GM23248 (cell line): ENCODE measurements around the gene MAPK10. TPM values are rescaled to one million over a fixed set of nuclear protein-coding genes. Genes with fewer than 3 reads are reported as not detected.
"Not testable (repeated sequence)": the region's sequence is repeated elsewhere in the genome, so short reads cannot be mapped to it uniquely, and the experiment has no call there.

Experiments used
- DNase-seq: peaks from one replicate; pipeline ENCODE4 v3.0.0-alpha.2; 2015
- H2AFZ ChIP-seq: fragments of 200-600 bp; sonication (generic); 2 replicates; pipeline ENCODE4 v1.6.1; 2016; ENCODE audit warnings: antibody characterized with exemption
- H3F3A ChIP-seq: fragments of 200-600 bp; sonication (generic); 2 replicates; pipeline ENCODE4 v1.6.1; 2016; ENCODE audit warnings: mild to moderate bottlenecking, antibody characterized with exemption, mixed run types; ENCODE audit not compliant: insufficient read depth
- H3K27ac ChIP-seq: fragments of 200-600 bp; sonication (generic); 2 replicates; pipeline ENCODE4 v1.5.1; 2016; ENCODE audit warnings: mild to moderate bottlenecking
- H3K27me3 ChIP-seq: fragments of 200-600 bp; sonication (generic); replicated peaks from 2 replicates; pipeline ENCODE4 v1.6.1; 2016; ENCODE audit warnings: mild to moderate bottlenecking; ENCODE audit not compliant: insufficient read depth
- H3K36me3 ChIP-seq: fragments of 200-600 bp; sonication (generic); 2 replicates; pipeline ENCODE4 v1.6.1; 2016; ENCODE audit warnings: low read depth, mild to moderate bottlenecking
- H3K4me1 ChIP-seq: fragments of 200-600 bp; sonication (generic); 2 replicates; pipeline ENCODE4 v1.6.1; 2016; ENCODE audit warnings: mild to moderate bottlenecking; ENCODE audit not compliant: insufficient read depth
- H3K4me2 ChIP-seq: fragments of 200-600 bp; sonication (generic); one replicate; pipeline ENCODE4 v1.6.1; 2016; ENCODE audit warnings: mild to moderate bottlenecking; ENCODE audit not compliant: unreplicated experiment
- H3K4me3 ChIP-seq: fragments of 200-600 bp; sonication (generic); 2 replicates; pipeline ENCODE4 v1.5.1; 2016; ENCODE audit warnings: mild to moderate bottlenecking
- H3K79me2 ChIP-seq: fragments of 200-600 bp; sonication (generic); 2 replicates; pipeline ENCODE4 v1.6.1; 2016; ENCODE audit warnings: mild to moderate bottlenecking; ENCODE audit not compliant: insufficient read depth
- H3K9ac ChIP-seq: fragments of 200-600 bp; sonication (generic); 2 replicates; pipeline ENCODE4 v1.6.1; 2016; ENCODE audit warnings: mild to moderate bottlenecking
- H3K9me2 ChIP-seq: fragments of 200-600 bp; sonication (generic); 2 replicates; pipeline ENCODE4 v1.6.1; 2016; ENCODE audit warnings: mixed run types, mild to moderate bottlenecking, moderate library complexity; ENCODE audit not compliant: insufficient read depth
- H3K9me3 ChIP-seq: fragments of 200-600 bp; sonication (generic); one replicate; pipeline ENCODE4 v1.6.1; 2017; ENCODE audit warnings: low read depth
- H4K20me1 ChIP-seq: fragments of 200-600 bp; sonication (generic); 2 replicates; pipeline ENCODE4 v1.6.0; 2016; ENCODE audit not compliant: insufficient read depth
- EZH2 ChIP-seq: fragments of 200-600 bp; sonication (generic); IDR thresholded peaks from 2 replicates; pipeline ENCODE4 v1.6.1; 2018; ENCODE audit warnings: antibody characterized with exemption, mild to moderate bottlenecking; ENCODE audit not compliant: insufficient read depth, poor library complexity, severe bottlenecking
- EZH2phosphoT487 ChIP-seq: fragments of 200-600 bp; sonication (generic); IDR thresholded peaks from 2 replicates; pipeline ENCODE4 v1.6.1; 2018; ENCODE audit warnings: antibody characterized with exemption, moderate library complexity, mild to moderate bottlenecking, low read depth; ENCODE audit not compliant: insufficient read depth
- WGBS, 2 experiments: methylation state at CpG; one replicate each; pipeline ENCODE4 v1.1.6; 2015 to 2017; ENCODE audit warnings: low lambda C conversion rate in 2 of 2, low coverage in 1 of 2; ENCODE audit errors: missing lambda C conversion rate in 2 of 2; 5-methylcytosine and 5-hydroxymethylcytosine counted together
- in situ Hi-C: fragments of 300-500 bp; cut with MboI; formaldehyde crosslinking; loops from 2 replicates; pipeline ENCODE4 v1.15.0; 2020
- polyA plus RNA-seq: library from polyadenylated mRNA; unstranded; fragments of >200 nt; fragmentation: Nextera tagmentation; extraction: Ambion mirVana; gene quantifications from 2 replicates; pipeline ENCODE4 v1.2.1, GENCODE V29; 2016
- total RNA-seq: library from RNA; depleted of rRNA; stranded (reverse); fragments of >200 nt; shearing (Covaris generic); gene quantifications from 2 replicates; pipeline ENCODE4 v1.2.3, GENCODE V29; 2014

The MAPK10 gene
- total and polyA plus RNA-seq, 2 experiments from 2014 or later: 0.73 to 1.3 TPM

DNA sequence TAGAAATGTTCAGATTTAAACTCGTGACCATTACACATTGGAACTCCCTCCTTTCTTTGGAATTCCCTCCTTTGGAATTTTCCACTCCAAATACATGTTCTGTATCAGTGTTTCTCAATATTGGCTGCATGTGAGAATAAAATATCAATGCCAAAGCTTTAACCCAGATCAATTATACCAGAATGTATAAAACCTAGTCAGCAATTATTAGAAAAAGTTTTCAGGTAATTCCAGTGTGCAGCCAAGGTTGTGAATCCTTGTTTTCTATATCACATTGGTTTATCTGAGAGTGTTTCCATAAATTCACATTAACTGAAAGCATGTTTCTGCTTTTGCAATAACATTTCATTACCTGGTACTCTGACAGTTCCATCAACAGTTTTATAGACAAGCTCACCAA, 394.3 kb downstream of the MAPK10 start:
- no peak overlapping the region for H2AFZ ChIP-seq
- TF ChIP-seq EZH2: no peak
- no peak for TF ChIP-seq EZH2phosphoT487
- no peak overlapping the region for H3K4me2 ChIP-seq
- peaks cover 73% of the 10 kb centered on the region for H3K4me1 ChIP-seq
- H3K4me3 ChIP-seq: no peak overlapping the region
- H3K27me3 ChIP-seq: no peaks in the 10 kb centered on the region
- H3K9me2 ChIP-seq: no peaks in the 10 kb centered on the region
- no peaks in the 10 kb centered on the region for H4K20me1 ChIP-seq
- H3K27ac ChIP-seq: no peak overlapping the region
- DNase-seq: no peak
- no peaks in the 10 kb centered on the region for H3K36me3 ChIP-seq
- WGBS, 2 experiments: 57 to 59% methylated on average over 1 of the region's 1 CpG
- H3K9me3 ChIP-seq: no peaks in the 10 kb centered on the region
- H3K79me2 ChIP-seq: peaks cover 69% of the 10 kb centered on the region
- peaks cover 37% of the 10 kb centered on the region for H3F3A ChIP-seq
- no peak overlapping the region for H3K9ac ChIP-seq
- in situ Hi-C loops: loop anchor here (25.0 kb wide), 1 partner anchor 828 kb away; no protein-coding TSS in a partner anchor

DNA sequence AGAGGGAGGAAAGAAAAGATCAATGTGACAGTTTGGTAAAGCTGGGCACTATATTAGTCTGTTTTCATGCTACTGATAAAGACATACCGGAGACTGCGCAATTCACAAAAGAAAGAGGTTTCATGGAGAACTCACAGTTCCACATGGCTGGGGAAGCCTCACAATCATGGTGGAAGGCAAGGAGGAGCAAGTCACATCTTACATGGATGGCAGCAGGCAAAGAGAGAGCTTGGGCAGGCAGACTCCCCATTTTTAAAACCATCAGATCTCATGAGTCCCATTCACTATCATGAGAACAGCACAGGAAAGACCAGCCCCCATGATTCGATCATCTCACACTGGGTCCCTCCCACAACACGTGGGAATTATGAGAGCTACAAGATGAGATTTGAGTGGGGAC, 394.8 kb downstream of the MAPK10 start:
- H3K79me2 ChIP-seq: peaks cover 68% of the 10 kb centered on the region
- not testable (repeated sequence) for H3K4me2 ChIP-seq, H4K20me1 ChIP-seq, H3K27me3 ChIP-seq, H3K27ac ChIP-seq, H3K4me3 ChIP-seq, H3K9me3 ChIP-seq, H3K36me3 ChIP-seq, H3K9ac ChIP-seq, H3K9me2 ChIP-seq, DNase-seq, H2AFZ ChIP-seq
- in situ Hi-C loops: loop anchor here (25.0 kb wide), 1 partner anchor 828 kb away; no protein-coding TSS in a partner anchor
- peaks cover 67% of the 10 kb centered on the region for H3K4me1 ChIP-seq
- WGBS, 2 experiments: 73 to 82% methylated on average over 4 of the region's 4 CpGs
- peaks cover 37% of the 10 kb centered on the region for H3F3A ChIP-seq

DNA sequence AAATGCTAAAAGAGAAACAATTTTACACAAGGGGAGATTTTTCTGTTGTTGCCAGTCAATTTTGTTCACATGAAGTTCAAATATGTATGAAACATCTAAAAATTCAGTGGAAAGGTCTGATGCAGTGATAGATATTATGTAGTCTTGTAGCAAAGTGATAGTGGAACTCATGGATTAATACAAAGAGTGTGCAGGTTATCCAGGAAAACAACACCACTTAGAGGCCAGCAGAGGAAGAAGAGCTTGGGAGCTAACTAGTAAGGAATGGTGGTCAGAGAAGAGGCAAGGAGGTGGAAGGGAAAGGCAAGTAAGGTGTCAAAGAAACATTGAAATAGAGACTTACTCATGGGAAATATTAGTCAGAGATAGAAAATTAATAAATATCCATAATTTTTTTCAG, 395.6 kb downstream of the MAPK10 start:
- Histone ChIP-seq H3F3A (peaks cover 37% of the 10 kb centered on the region), H3K9me2 (no peaks in the 10 kb centered on the region), H3K4me1 (peaks cover 60% of the 10 kb centered on the region), H3K36me3 (no peaks in the 10 kb centered on the region), H3K9me3 (no peaks in the 10 kb centered on the region), H3K9ac (no peak overlapping the region), H3K27me3 (no peaks in the 10 kb centered on the region), H3K27ac (no peak overlapping the region), H3K4me3 (no peak overlapping the region), H2AFZ (no peak overlapping the region), H3K79me2 (peaks cover 73% of the 10 kb centered on the region), H4K20me1 (no peaks in the 10 kb centered on the region), H3K4me2 (no peak overlapping the region)
- TF ChIP-seq EZH2 (no peak), EZH2phosphoT487 (no peak)
- in situ Hi-C loops: loop anchor here (25.0 kb wide), 1 partner anchor 827 kb away; no protein-coding TSS in a partner anchor
- no peak for DNase-seq

DNA sequence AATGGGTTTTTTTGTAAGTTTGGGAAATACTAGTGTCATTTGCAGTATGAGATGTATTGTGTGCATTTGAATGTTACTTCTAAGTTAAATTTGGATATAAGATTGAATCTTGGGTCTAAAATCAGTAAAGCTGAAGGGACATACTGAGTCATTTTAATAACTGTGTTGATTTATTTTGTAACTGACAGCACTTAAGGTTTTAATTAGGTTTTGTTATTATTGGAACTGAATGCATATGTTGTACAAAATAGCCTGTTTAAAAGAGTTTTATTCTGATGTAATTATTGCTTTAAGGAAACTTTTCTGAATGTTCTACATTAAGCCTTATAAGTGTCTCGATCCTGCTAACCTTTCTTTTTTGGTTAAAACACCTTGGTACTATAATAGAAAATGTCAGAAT, 396.6 kb downstream of the MAPK10 start:
- Histone ChIP-seq H2AFZ (no peak overlapping the region), H3F3A (peaks cover 28% of the 10 kb centered on the region), H3K79me2 (peaks cover 83% of the 10 kb centered on the region), H3K9me3 (no peaks in the 10 kb centered on the region), H3K9me2 (no peaks in the 10 kb centered on the region), H3K4me2 (no peak overlapping the region), H3K9ac (no peak overlapping the region), H3K36me3 (no peaks in the 10 kb centered on the region), H3K27ac (no peak overlapping the region), H4K20me1 (no peaks in the 10 kb centered on the region), H3K4me1 (peaks cover 50% of the 10 kb centered on the region), H3K27me3 (no peaks in the 10 kb centered on the region), H3K4me3 (no peak overlapping the region)
- 10 to 12% methylated on average over 1 of the region's 1 CpG for WGBS, 2 experiments
- TF ChIP-seq EZH2phosphoT487 (no peak), EZH2 (no peak)
- DNase-seq: no peak
- in situ Hi-C loops: loop anchor here (25.0 kb wide), 1 partner anchor 826 kb away; no protein-coding TSS in a partner anchor

DNA sequence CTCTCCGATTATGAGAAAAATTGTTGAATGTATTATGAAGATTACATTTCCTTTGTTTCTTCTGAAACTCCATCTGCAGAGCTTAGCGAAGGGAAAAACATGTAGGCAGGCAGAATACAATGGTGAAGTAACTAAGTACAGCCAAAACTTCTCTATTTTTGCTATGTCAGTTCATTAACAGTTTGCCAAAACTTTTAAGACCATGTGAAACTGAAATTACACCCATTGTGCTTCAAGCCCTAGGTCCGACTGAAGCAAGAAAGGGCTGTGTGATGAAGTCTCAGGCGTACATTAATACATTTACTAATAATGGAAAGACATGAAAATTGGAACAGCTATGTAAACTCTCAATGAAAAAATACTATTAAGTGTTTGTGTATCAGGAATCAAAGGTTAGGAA, 398.0 kb downstream of the MAPK10 start:
- no peaks in the 10 kb centered on the region for H4K20me1 ChIP-seq
- H3F3A ChIP-seq: peaks cover 15% of the 10 kb centered on the region; the same call in 1 of the 2 replicates
- no peak for DNase-seq
- H3K36me3 ChIP-seq: no peaks in the 10 kb centered on the region
- no peaks in the 10 kb centered on the region for H3K27me3 ChIP-seq
- H3K4me1 ChIP-seq: peaks cover 36% of the 10 kb centered on the region
- no peak overlapping the region for H2AFZ ChIP-seq
- no peak overlapping the region for H3K9ac ChIP-seq
- H3K4me2 ChIP-seq: no peak overlapping the region
- TF ChIP-seq EZH2phosphoT487: no peak
- no peak for TF ChIP-seq EZH2
- H3K4me3 ChIP-seq: no peak overlapping the region
- no peaks in the 10 kb centered on the region for H3K9me2 ChIP-seq
- no peak overlapping the region for H3K27ac ChIP-seq
- no peaks in the 10 kb centered on the region for H3K9me3 ChIP-seq
- WGBS, 2 experiments: 63 to 64% methylated on average over 4 of the region's 4 CpGs
- peaks cover 92% of the 10 kb centered on the region for H3K79me2 ChIP-seq
- in situ Hi-C loops: loop anchor here (25.0 kb wide), 1 partner anchor 825 kb away; no protein-coding TSS in a partner anchor
